Neural cell (in vitro differentiated cells): ENCODE data around the gene IL19. TPM values are rescaled to one million over a fixed set of nuclear protein-coding genes. Genes with fewer than 3 reads are reported as not detected.

Experiments used
- H2AFZ ChIP-seq: fragments of 200-600, 300-800 bp; sonication (generic), shearing (Covaris generic); 2 replicates; pipeline ENCODE4 v1.6.0; 2014; ENCODE audit warnings: low read depth, mild to moderate bottlenecking, antibody characterized with exemption, low read length, moderate library complexity
- H3F3A ChIP-seq: fragments of 200-600 bp; shearing (Covaris generic); 2 replicates; pipeline ENCODE4 v1.6.1; 2016; ENCODE audit warnings: mild to moderate bottlenecking, moderate library complexity, mixed read lengths, antibody characterized with exemption, low read length; ENCODE audit not compliant: insufficient read depth, poor library complexity, severe bottlenecking
- H3K27ac ChIP-seq: fragments of 200-600, 300-800 bp; sonication (generic), shearing (Covaris generic); 2 replicates; pipeline ENCODE4 v1.5.1; 2014; ENCODE audit warnings: mild to moderate bottlenecking, low read length, moderate library complexity
- H3K27me3 ChIP-seq: fragments of 300-800, 200-600 bp; sonication (generic), shearing (Covaris generic); 2 replicates; pipeline ENCODE4 v1.6.0; 2014; ENCODE audit warnings: mild to moderate bottlenecking, low read depth, low read length, moderate library complexity; ENCODE audit not compliant: insufficient read depth
- H3K36me3 ChIP-seq: fragments of 300-800, 200-600 bp; sonication (generic), shearing (Covaris generic); 2 replicates; pipeline ENCODE4 v1.5.1; 2014; ENCODE audit warnings: mild to moderate bottlenecking, antibody characterized with exemption, low read length, moderate library complexity; ENCODE audit not compliant: insufficient read depth
- H3K4me2 ChIP-seq: fragments of 300-800, 200-600 bp; sonication (generic), shearing (Covaris generic); 2 replicates; pipeline ENCODE4 v1.6.0; 2014; ENCODE audit warnings: mild to moderate bottlenecking, low read length
- H3K4me3 ChIP-seq: fragments of 300-800, 200-600 bp; sonication (generic), shearing (Covaris generic); 2 replicates; pipeline ENCODE4 v1.5.1; 2014; ENCODE audit warnings: mild to moderate bottlenecking, low read length, moderate library complexity
- H3K79me2 ChIP-seq: fragments of 200-600 bp; shearing (Covaris generic); replicated peaks from 2 replicates; pipeline ENCODE4 v1.6.0; 2014; ENCODE audit warnings: mild to moderate bottlenecking, low read length, moderate library complexity; ENCODE audit not compliant: insufficient read depth
- H3K9ac ChIP-seq: fragments of 300-800, 200-600 bp; sonication (generic), shearing (Covaris generic); 2 replicates; pipeline ENCODE4 v1.6.1; 2016; ENCODE audit warnings: mild to moderate bottlenecking, low read length, mixed read lengths
- H3K9me2 ChIP-seq: fragments of 200-600 bp; shearing (Covaris generic); 2 replicates; pipeline ENCODE4 v1.6.1; 2016; ENCODE audit warnings: mild to moderate bottlenecking, low read length, mixed read lengths; ENCODE audit not compliant: insufficient read depth
- H3K9me3 ChIP-seq: fragments of 200-600, 300-800 bp; sonication (generic), shearing (Covaris generic); 2 replicates; pipeline ENCODE4 v1.6.1; 2016; ENCODE audit warnings: mild to moderate bottlenecking, mixed run types, low read length, moderate library complexity, mixed read lengths
- H4K20me1 ChIP-seq: fragments of 200-600 bp; shearing (Covaris generic); 2 replicates; pipeline ENCODE4 v1.6.1; 2016; ENCODE audit warnings: mild to moderate bottlenecking, mixed run types; ENCODE audit not compliant: insufficient read depth
- EP300 ChIP-seq: fragments of 450-650 bp; conservative IDR thresholded peaks from 2 replicates; pipeline ENCODE4 v1.6.1; 2014; ENCODE audit warnings: antibody characterized with exemption, mild to moderate bottlenecking, moderate library complexity; ENCODE audit not compliant: poor library complexity, severe bottlenecking
- EZH2 ChIP-seq: fragments of 200-600, 300-800 bp; shearing (Covaris generic), sonication (generic); IDR thresholded peaks from 2 replicates; pipeline ENCODE4 v1.6.1; 2014; ENCODE audit warnings: antibody characterized with exemption, low read length, borderline replicate concordance, mild to moderate bottlenecking; ENCODE audit not compliant: insufficient read depth, poor library complexity, severe bottlenecking
- MXI1 ChIP-seq: fragments of 450-650 bp; conservative IDR thresholded peaks from 2 replicates; pipeline ENCODE4 v1.6.1; 2014; ENCODE audit warnings: antibody characterized with exemption, mild to moderate bottlenecking; ENCODE audit not compliant: poor library complexity, severe bottlenecking
- POLR2AphosphoS5 ChIP-seq: IDR thresholded peaks from 2 replicates; pipeline ENCODE4 v1.6.1; 2012
- RAD21 ChIP-seq: fragments of 450-650 bp; conservative IDR thresholded peaks from 2 replicates; pipeline ENCODE4 v1.6.1; 2014; ENCODE audit warnings: antibody characterized with exemption, mild to moderate bottlenecking, moderate library complexity
- SMC3 ChIP-seq: fragments of 450-650 bp; conservative IDR thresholded peaks from 2 replicates; pipeline ENCODE4 v1.6.1; 2014; ENCODE audit warnings: antibody characterized with exemption, mild to moderate bottlenecking, moderate library complexity; ENCODE audit not compliant: poor library complexity
- TAF1 ChIP-seq: IDR thresholded peaks from 2 replicates; pipeline ENCODE4 v1.6.1; 2012; ENCODE audit warnings: low read depth
- polyA plus RNA-seq: library from polyadenylated mRNA; depleted of rRNA; stranded (reverse); fragments of >200 nt; gene quantifications from 2 replicates; pipeline ENCODE4 v1.2.3, GENCODE V29; 2014
- TF ChIP-seq, protein P1 (sequence below): IDR thresholded peaks from 2 replicates; pipeline ENCODE4 v1.6.1; 2012; ENCODE audit warnings: borderline replicate concordance
- TF ChIP-seq, protein P2 (sequence below): fragments of 450-650 bp; IDR thresholded peaks from 2 replicates; pipeline ENCODE4 v1.5.1; 2014; ENCODE audit warnings: antibody characterized with exemption, mild to moderate bottlenecking, moderate library complexity; ENCODE audit not compliant: poor library complexity, severe bottlenecking

The IL19 gene
- polyA plus RNA-seq, 1 donor from 2014 or later = not detected

DNA sequence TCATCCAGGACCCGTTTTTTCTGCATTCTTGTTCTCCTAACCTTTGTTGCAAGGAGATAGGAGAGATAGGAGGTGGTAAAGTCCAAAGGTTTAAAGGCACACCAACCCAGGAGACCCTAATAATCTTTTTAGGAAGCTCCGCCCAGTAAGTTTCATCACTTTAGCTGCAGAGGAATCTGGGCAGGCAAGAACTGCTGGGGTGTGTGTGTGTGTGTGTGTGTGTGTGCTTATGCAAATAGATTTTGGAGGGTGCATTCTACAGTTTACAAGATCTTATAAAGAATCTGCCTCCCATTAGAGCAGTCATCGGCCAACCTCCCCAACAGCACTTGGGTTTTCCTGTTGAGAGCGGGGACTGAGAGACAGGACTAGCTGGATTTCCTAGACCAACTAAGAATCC, 5.7 kb downstream of the IL19 start:
- Histone ChIP-seq H3K4me3 (no peak overlapping the region), H3K9me2 (no peaks in the 10 kb centered on the region), H3K27me3 (no peaks in the 10 kb centered on the region), H3K9ac (no peak overlapping the region), H4K20me1 (no peaks in the 10 kb centered on the region), H3K79me2 (no peaks in the 10 kb centered on the region), H2AFZ (no peak overlapping the region), H3K4me2 (no peak overlapping the region), H3K27ac (no peak overlapping the region), H3F3A (no peaks in the 10 kb centered on the region), H3K36me3 (no peaks in the 10 kb centered on the region), H3K9me3 (no peaks in the 10 kb centered on the region)
- TF ChIP-seq POLR2AphosphoS5 (no peak), SMC3 (no peak), EZH2 (no peak), TAF1 (no peak), EP300 (no peak), MXI1 (no peak), RAD21 (no peak)
- TF ChIP-seq, protein P1, sequence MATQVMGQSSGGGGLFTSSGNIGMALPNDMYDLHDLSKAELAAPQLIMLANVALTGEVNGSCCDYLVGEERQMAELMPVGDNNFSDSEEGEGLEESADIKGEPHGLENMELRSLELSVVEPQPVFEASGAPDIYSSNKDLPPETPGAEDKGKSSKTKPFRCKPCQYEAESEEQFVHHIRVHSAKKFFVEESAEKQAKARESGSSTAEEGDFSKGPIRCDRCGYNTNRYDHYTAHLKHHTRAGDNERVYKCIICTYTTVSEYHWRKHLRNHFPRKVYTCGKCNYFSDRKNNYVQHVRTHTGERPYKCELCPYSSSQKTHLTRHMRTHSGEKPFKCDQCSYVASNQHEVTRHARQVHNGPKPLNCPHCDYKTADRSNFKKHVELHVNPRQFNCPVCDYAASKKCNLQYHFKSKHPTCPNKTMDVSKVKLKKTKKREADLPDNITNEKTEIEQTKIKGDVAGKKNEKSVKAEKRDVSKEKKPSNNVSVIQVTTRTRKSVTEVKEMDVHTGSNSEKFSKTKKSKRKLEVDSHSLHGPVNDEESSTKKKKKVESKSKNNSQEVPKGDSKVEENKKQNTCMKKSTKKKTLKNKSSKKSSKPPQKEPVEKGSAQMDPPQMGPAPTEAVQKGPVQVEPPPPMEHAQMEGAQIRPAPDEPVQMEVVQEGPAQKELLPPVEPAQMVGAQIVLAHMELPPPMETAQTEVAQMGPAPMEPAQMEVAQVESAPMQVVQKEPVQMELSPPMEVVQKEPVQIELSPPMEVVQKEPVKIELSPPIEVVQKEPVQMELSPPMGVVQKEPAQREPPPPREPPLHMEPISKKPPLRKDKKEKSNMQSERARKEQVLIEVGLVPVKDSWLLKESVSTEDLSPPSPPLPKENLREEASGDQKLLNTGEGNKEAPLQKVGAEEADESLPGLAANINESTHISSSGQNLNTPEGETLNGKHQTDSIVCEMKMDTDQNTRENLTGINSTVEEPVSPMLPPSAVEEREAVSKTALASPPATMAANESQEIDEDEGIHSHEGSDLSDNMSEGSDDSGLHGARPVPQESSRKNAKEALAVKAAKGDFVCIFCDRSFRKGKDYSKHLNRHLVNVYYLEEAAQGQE = no peak
- TF ChIP-seq, protein P2, sequence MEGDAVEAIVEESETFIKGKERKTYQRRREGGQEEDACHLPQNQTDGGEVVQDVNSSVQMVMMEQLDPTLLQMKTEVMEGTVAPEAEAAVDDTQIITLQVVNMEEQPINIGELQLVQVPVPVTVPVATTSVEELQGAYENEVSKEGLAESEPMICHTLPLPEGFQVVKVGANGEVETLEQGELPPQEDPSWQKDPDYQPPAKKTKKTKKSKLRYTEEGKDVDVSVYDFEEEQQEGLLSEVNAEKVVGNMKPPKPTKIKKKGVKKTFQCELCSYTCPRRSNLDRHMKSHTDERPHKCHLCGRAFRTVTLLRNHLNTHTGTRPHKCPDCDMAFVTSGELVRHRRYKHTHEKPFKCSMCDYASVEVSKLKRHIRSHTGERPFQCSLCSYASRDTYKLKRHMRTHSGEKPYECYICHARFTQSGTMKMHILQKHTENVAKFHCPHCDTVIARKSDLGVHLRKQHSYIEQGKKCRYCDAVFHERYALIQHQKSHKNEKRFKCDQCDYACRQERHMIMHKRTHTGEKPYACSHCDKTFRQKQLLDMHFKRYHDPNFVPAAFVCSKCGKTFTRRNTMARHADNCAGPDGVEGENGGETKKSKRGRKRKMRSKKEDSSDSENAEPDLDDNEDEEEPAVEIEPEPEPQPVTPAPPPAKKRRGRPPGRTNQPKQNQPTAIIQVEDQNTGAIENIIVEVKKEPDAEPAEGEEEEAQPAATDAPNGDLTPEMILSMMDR = no peak

DNA sequence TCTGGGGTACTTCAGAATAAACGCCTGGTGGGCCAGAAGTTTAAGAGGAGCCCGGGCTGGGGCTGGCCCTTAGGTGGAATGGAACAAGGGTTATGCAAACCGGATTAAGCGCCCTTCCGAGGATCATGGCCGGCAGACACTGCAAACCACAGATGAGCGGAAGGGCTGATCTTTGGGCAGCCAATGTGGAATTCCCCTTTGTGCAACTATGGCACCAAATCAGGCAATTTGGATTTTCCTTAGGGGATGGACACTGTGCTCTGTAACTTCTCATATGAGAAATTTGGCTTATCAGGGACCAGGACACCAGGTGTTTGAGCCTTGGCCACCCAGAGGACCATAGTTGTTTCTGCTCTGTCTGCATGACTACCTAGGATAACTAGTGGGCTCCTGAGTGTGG, 7.5 kb downstream of the IL19 start:
- H3K9me3 ChIP-seq = no peaks in the 10 kb centered on the region

More for the DNA sequence above, 7.5 kb downstream of the IL19 start:
- Histone ChIP-seq H3K4me3 (no peak overlapping the region), H2AFZ (no peak overlapping the region), H3K79me2 (no peaks in the 10 kb centered on the region), H4K20me1 (no peaks in the 10 kb centered on the region), H3K27me3 (no peaks in the 10 kb centered on the region), H3K27ac (no peak overlapping the region), H3K36me3 (no peaks in the 10 kb centered on the region), H3K4me2 (no peak overlapping the region), H3F3A (no peaks in the 10 kb centered on the region), H3K9ac (no peak overlapping the region), H3K9me2 (no peaks in the 10 kb centered on the region)
- TF ChIP-seq RAD21 (no peak), MXI1 (no peak), TAF1 (no peak), SMC3 (no peak), EP300 (no peak), EZH2 (no peak), POLR2AphosphoS5 (no peak)
- TF ChIP-seq, protein P1 = no peak
- TF ChIP-seq, protein P2 = no peak
